Measurements from ENCODE around the gene LAMC2. TPM values are rescaled to one million over a fixed set of nuclear protein-coding genes. Genes with fewer than 3 reads are reported as not detected.
A peak's percentile ranks its signal among the peaks of the same experiment; 100 is the strongest.

The LAMC2 gene
- total RNA-seq, 2 donors from 2014 or later: 0.54 to 4.5 TPM

GRCh38 chr1:183277821-183278738 is 92.0 kb downstream of the LAMC2 start:
- ATAC-seq (ENCODE audit: insufficient number of reproducible peaks, low FRiP score, low read depth) (no peak), DNase-seq (ENCODE audit: low spot score) (no peak)
- Histone ChIP-seq H3K27me3 (replicated peaks; ENCODE audit: insufficient read depth) (no peaks in the 10 kb centered on the region), H3K9me3 (no peaks in the 10 kb centered on the region), H3K36me3 (no peaks in the 10 kb centered on the region), H3K4me3 (no peak overlapping the region), H3K4me1 (ENCODE audit: control insufficient read depth in 1 of 2, low read depth in 2 of 2) (peaks cover 7 to 20% of the 10 kb centered on the region in 2 donors), H3K27ac (no peak overlapping the region)
- no peak for TF ChIP-seq CTCF (IDR thresholded peaks at IDR 0.05)

- TF ChIP-seq CTCF (IDR thresholded peaks at IDR 0.05): no peak
- Histone ChIP-seq H3K36me3 (no peaks in the 10 kb centered on the region), H3K4me3 (no peak overlapping the region), H3K27ac (peak overlapping the region in 1 of 2 donors; percentile 28), H3K27me3 (replicated peaks; ENCODE audit: insufficient read depth) (no peaks in the 10 kb centered on the region), H3K4me1 (ENCODE audit: control insufficient read depth in 1 of 2, low read depth in 2 of 2) (peaks cover 7 to 20% of the 10 kb centered on the region in 2 donors), H3K9me3 (no peaks in the 10 kb centered on the region)
- no peak for DNase-seq (ENCODE audit: low spot score)
- no peak for ATAC-seq (ENCODE audit: insufficient number of reproducible peaks, low FRiP score, low read depth)
Measured at GRCh38 chr1:183278739-183279591, 92.9 kb downstream of the LAMC2 start.

- no peak for TF ChIP-seq CTCF (IDR thresholded peaks at IDR 0.05)
- H3K9me3 ChIP-seq: no peaks in the 10 kb centered on the region
- H3K27me3 ChIP-seq (replicated peaks; ENCODE audit: insufficient read depth): no peaks in the 10 kb centered on the region
- ATAC-seq (ENCODE audit: insufficient number of reproducible peaks, low FRiP score, low read depth) (no peak), DNase-seq (ENCODE audit: low spot score) (no peak)
- H3K4me1 ChIP-seq (ENCODE audit: control insufficient read depth in 1 of 2, low read depth in 2 of 2): peaks cover 7 to 20% of the 10 kb centered on the region in 2 donors
- peak overlapping the region in 1 of 2 donors; percentile 3 for H3K27ac ChIP-seq
- no peak overlapping the region for H3K4me3 ChIP-seq
- H3K36me3 ChIP-seq: no peaks in the 10 kb centered on the region
Measured at GRCh38 chr1:183279835-183280234, 93.8 kb downstream of the LAMC2 start.

- Histone ChIP-seq H3K27ac (peak overlapping the region; percentile 60 to 73), H3K27me3 (replicated peaks; ENCODE audit: insufficient read depth) (no peaks in the 10 kb centered on the region), H3K9me3 (no peaks in the 10 kb centered on the region), H3K36me3 (no peaks in the 10 kb centered on the region), H3K4me1 (ENCODE audit: control insufficient read depth in 1 of 2, low read depth in 2 of 2) (peaks cover 7 to 20% of the 10 kb centered on the region in 2 donors), H3K4me3 (no peak overlapping the region)
- DNase-seq (ENCODE audit: low spot score): peak; percentile 27
- TF ChIP-seq CTCF (IDR thresholded peaks at IDR 0.05): no peak
- peak; percentile 23 for ATAC-seq (ENCODE audit: insufficient number of reproducible peaks, low FRiP score, low read depth)
Measured at GRCh38 chr1:183281039-183281438, 95.0 kb downstream of the LAMC2 start.

All from thoracic aorta (tissue), 2 donors.